Testis (tissue), 3 donors: ENCODE measurements around the gene TMEM135. TPM values are rescaled to one million over a fixed set of nuclear protein-coding genes. Genes with fewer than 3 reads are reported as not detected.

Experiments used
- DNase-seq: peaks from one replicate; pipeline ENCODE4 v3.0.0-alpha.2; 2019
- H3K27ac ChIP-seq, 2 donors: fragments of 200-600 bp; sonication (generic); one replicate each; pipeline ENCODE4 v1.5.1; 2019
- H3K27me3 ChIP-seq: fragments of 200-600 bp; sonication (generic); one replicate; pipeline ENCODE4 v1.5.1; 2019
- H3K36me3 ChIP-seq: fragments of 200-600 bp; sonication (generic); one replicate; pipeline ENCODE4 v1.5.1; 2017; ENCODE audit warnings: low read depth; ENCODE audit errors: missing control alignments
- H3K4me1 ChIP-seq: fragments of 200-600 bp; sonication (generic); one replicate; pipeline ENCODE4 v1.5.1; 2019
- H3K4me3 ChIP-seq, 2 donors: fragments of 200-600 bp; sonication (generic); one replicate each; pipeline ENCODE4 v1.5.1; 2017 to 2019
- H3K9me3 ChIP-seq: fragments of 200-600 bp; sonication (generic); one replicate; pipeline ENCODE4 v1.5.1; 2017
- CTCF ChIP-seq, 3 experiments: fragments of 450-650 bp in 2 of 3; fragments of 200-600 bp in 1 of 3; sonication (generic) in 1 of 3; IDR thresholded peaks; one replicate each; pipeline ENCODE4 v1.5.1; 2016 to 2019; ENCODE audit warnings: antibody characterized with exemption in 3 of 3, mild to moderate bottlenecking in 2 of 3, moderate library complexity in 1 of 3
- POLR2A ChIP-seq: fragments of 450-650 bp; IDR thresholded peaks from one replicate; pipeline ENCODE4 v1.6.1; 2017; ENCODE audit warnings: antibody characterized with exemption, mild to moderate bottlenecking, moderate library complexity
- WGBS, 2 donors: methylation state at CpG; one replicate each; pipeline ENCODE4 v1.1.5; 2018; 5-methylcytosine and 5-hydroxymethylcytosine counted together
- intact Hi-C: fragments of 100-400 bp; cut with DNase I; formaldehyde crosslinking; loops from one replicate; pipeline ENCODE4 v1.15.1; 2023; ENCODE audit warnings: low total_unique reads
- polyA plus RNA-seq: library from polyadenylated mRNA; stranded (reverse); fragments of 350-450 nt; fragmentation: Illumina TruSeq; extraction: RNeasy Lipid Tissue Mini Kit (QIAGEN cat#74804); gene quantifications from one replicate; pipeline ENCODE4 v1.2.3, GENCODE V29; 2014; ENCODE audit warnings: low read depth, low replicate concordance; ENCODE audit not compliant: insufficient read depth
- total RNA-seq, 2 donors: library from RNA; depleted of rRNA; stranded (reverse); fragments of >200 nt; gene quantifications; one replicate each; pipeline ENCODE4 v1.2.3, GENCODE V29; 2016

TMEM135 gene
- total and polyA plus RNA-seq, 3 donors from 2014 or later, result 21.3 to 59.0 (median 42.1) TPM

- no peak for TF ChIP-seq CTCF (IDR thresholded peaks at IDR 0.05)
- TF ChIP-seq POLR2A, result no peak
- Histone ChIP-seq H3K27ac (peak overlapping the region; percentile 89 to 94), H3K27me3 (no peaks in the 10 kb centered on the region), H3K36me3 (no peaks in the 10 kb centered on the region), H3K9me3 (no peaks in the 10 kb centered on the region), H3K4me3 (no peak overlapping the region), H3K4me1 (peaks cover 5% of the 10 kb centered on the region)
- intact Hi-C loops, result no loop called here
- WGBS, 2 donors, result 48 to 61% methylated on average over 12 of the region's 12 CpGs
- DNase-seq, result no peak
Observed at GRCh38 chr11:87035976-87036583, 1.7 kb upstream of the TMEM135 start.

GRCh38 chr11:87036756-87037449 is 831 bp upstream of the TMEM135 start:
- peak overlapping the region; percentile 81 to 92 for H3K4me3 ChIP-seq
- H3K9me3 ChIP-seq, result no peaks in the 10 kb centered on the region
- DNase-seq, result peak; percentile 40
- H3K27ac ChIP-seq, result peak overlapping the region; percentile 89 to 94
- no peaks in the 10 kb centered on the region for H3K36me3 ChIP-seq
- 20 to 25% methylated on average over 6 to 10 of the region's 10 CpGs for WGBS, 2 donors
- intact Hi-C loops, result no loop called here
- TF ChIP-seq CTCF (IDR thresholded peaks at IDR 0.05), result no peak
- TF ChIP-seq POLR2A, result no peak
- H3K4me1 ChIP-seq, result peaks cover 4% of the 10 kb centered on the region
- H3K27me3 ChIP-seq, result no peaks in the 10 kb centered on the region

- 6 to 7% methylated on average over 9 of the region's 9 CpGs for WGBS, 2 donors
- Histone ChIP-seq H3K4me3 (peak overlapping the region; percentile 81 to 92), H3K9me3 (no peaks in the 10 kb centered on the region), H3K27ac (peak overlapping the region; percentile 89 to 94), H3K27me3 (no peaks in the 10 kb centered on the region), H3K4me1 (no peaks in the 10 kb centered on the region), H3K36me3 (no peaks in the 10 kb centered on the region)
- TF ChIP-seq CTCF (IDR thresholded peaks at IDR 0.05) (no peak), POLR2A (no peak)
- intact Hi-C loops, result no loop called here
- DNase-seq, result no peak
Observed at GRCh38 chr11:87038235-87038977, 672 bp downstream of the TMEM135 start.

GRCh38 chr11:87039371-87039770 is 1.6 kb downstream of the TMEM135 start:
- Histone ChIP-seq H3K27ac (peak overlapping the region in 1 of 2 donors; percentile 94), H3K4me3 (peak overlapping the region in 1 of 2 donors; percentile 92), H3K27me3 (no peaks in the 10 kb centered on the region), H3K4me1 (no peaks in the 10 kb centered on the region), H3K36me3 (no peaks in the 10 kb centered on the region), H3K9me3 (no peaks in the 10 kb centered on the region)
- DNase-seq, result no peak
- WGBS, 2 donors, result 29 to 40% methylated on average over 3 of the region's 3 CpGs
- TF ChIP-seq POLR2A (no peak), CTCF (IDR thresholded peaks at IDR 0.05) (no peak)
- intact Hi-C loops, result no loop called here
